ENCODE data around the gene RPA1.
"Not testable (repeated sequence)": the region's sequence is repeated elsewhere in the genome, so short reads cannot be mapped to it uniquely, and the experiment has no call there.

The RPA1 gene

GRCh38 chr17:1820528-1821252 lies 9.1 kb upstream of the RPA1 start:
- no peak for DNase-seq

DNA sequence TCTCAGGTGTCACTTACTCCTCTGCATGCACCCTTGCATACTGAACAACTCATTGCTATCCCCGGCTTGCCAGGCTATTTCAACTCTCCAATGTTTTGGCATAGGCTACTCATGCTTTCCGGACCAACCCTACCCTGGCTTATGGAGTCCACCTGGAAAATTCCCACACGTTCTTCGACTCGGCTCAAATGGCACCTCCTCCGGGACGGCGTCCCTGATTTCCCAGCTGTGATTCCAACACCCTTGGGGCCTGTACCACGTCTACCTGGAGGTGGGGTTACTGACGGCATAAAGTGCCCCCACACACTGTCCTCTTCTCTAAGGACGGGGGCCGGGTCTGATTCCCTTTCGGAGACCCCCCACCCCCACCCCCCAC lies 601 bp upstream of the RPA1 start:
- DNase-seq = peak; percentile 19

DNA sequence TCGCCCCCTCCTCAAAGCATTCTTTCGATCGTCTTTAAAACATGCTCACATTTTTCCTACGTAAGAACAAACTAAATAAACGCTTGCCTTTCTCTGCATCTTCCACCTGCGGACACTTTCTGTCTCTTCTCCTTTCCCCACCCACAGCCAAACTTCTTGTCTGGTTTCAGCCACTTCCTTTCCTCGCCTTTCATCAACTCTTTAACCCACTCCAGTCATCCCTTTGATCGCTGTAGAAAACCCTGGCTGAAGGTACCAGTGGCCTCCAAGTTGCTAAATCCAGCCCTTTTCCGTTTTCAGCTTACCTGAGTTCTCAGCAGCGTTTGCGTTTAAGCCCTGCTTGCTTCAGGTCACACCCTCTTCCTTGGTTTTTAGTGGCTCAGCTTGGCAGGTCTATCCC lies 483 bp downstream of the RPA1 start:
- DNase-seq = peak; percentile 28

DNA sequence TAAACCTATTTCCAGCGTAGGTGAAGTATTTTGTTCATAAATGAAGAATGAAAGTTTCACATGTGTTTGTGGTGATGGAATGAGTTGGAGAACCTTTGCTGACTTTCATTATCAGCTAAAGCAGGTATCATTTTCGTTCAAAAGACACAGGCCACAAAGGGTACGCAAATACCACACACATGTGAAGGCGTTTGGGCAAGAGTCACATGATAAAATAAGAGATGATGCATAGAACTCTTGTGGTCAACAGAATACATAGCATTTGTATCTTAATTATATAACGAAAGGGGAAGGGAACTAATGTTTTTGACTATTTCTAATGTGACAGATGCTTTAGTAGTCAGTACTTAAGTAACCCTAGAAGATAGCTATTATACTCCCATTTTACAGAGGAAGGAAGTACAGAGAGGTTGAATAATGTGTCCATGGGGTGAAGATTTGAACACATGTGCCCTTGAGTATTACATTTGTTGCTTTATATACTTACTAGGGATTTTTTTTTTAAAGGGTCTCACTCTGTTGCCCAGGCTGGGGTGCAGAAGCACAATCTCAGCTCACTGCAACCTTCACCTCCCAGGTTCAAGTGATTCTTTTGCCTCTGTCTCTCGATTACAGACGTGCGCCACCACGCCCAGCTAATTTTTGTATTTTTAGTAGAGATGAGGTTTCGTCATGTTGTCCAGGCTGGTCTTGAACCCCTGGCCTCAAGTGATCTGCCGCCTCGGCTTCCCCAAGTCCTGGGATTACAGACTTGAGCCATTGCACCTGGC lies 4.8 kb downstream of the RPA1 start:
- DNase-seq = no peak

DNA sequence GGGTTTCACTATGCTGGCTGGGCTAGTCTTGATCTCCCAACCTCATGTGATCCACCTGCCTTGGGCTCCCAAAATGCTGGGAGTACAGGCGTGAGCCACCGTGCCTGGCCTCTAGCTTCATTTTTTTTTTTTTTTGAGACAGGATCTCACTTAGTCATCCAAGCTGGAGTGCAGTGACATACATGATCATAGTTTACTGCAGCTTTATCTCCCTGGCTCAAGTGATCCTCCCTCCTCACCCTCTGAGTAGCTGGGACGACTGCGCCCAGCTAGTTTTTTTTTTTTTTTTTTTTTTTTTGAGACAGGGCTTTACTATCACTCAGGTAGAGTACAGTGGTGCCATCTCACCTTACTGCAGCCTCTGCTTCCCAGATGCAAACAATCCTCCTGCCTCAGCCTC lies 9.7 kb downstream of the RPA1 start:
- no peak for DNase-seq

GRCh38 chr17:1843947-1844346 lies 14.1 kb downstream of the RPA1 start:
- no peak for DNase-seq

DNA sequence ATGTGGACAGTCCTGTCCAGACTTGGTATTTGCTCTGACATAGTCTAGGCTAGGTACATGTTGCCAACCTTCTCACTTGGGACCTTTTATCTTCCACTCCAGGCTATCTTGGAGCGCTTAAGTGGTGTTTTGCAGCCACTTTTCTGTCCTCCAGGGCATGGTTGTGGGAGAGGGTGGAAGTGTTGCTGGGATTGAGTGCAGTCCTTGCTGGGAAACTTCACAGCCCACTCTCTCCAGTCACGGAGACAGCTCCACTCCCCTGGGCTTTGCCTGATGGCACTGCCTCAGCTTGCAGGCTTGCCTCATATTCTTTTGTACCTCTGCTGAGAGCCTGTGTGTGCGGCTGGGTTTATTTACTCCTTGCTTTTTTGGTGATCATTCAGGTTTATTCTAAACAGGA lies 17.4 kb downstream of the RPA1 start:
- no peak for DNase-seq

DNA sequence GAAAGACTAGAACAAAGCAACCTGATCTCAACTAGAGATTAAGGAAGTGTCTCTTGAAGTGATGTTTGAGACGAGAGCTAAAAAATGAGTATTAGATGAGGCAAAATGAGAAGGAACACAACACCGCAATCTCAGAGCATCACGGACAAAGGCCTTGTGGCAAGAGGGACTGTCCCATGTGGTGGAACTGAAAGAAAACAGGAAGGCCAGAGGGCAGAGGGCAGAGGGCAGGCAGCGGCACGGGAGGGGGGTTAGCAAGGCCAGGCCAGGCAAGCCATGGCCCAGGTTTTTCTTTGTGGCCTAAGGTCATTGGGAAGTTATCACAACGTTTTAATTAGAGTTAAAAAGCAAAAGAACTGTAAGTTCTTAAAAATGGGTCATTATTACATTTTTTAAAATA lies 22.5 kb downstream of the RPA1 start:
- no peak for DNase-seq

DNA sequence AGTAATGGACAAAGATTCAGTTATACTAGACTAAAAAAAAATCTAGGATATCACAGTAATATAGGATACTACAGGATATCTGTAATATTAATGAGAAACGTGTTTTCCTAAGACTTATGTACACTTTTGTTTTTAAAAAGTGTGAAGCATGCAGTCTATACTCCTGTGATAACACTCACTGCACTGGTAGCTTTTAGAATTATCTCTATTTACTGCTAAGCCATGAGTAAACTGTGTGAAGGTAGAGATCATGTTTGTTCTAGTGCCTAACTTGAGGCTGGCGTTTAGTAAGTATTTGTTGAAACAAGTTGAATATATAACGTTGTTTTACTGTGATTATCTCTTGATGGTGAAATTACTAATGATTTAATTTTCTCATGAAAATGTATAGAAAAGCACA lies 23.9 kb downstream of the RPA1 start:
- DNase-seq = no peak

DNA sequence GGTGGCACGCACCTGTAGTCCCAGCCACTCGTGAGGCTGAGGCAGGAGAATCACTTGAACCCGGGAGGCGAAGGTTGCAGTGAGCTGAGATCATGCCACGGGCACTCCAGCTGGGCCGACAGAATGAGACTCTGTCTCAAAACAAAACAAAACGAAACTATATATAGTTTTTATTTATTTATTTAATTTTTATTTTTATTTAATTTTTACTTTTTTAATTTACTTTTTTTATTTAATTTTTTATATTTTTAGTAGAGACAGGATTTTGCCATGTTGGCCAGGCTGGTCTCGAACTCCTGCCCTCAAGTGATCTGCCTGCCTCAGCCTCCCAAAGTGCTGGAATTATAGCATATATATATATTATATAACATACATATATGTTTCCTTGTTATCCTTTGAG lies 26.7 kb downstream of the RPA1 start:
- not testable (repeated sequence) for DNase-seq

DNA sequence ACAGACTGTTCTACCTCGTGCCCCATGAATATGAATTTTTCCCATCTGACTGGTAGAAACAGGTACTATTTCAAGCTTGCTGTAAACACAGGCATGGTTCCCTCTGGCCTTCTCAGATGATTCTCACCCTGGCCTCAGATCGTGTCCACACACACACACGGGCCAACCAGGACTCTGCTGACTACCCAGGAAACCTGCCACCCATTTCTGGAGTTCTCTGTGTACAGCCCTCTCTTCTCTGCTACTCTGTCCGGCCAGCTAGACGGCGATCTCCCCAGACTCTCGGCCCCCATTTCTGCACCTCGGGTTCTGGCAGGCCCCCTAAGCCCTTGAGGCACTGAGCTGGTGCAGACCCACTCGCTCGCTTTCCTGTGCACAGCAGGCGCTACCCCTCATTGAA lies 31.2 kb downstream of the RPA1 start:
- no peak for DNase-seq

- no peak for DNase-seq
Measured at GRCh38 chr17:1861391-1862010, 31.7 kb downstream of the RPA1 start.

DNA sequence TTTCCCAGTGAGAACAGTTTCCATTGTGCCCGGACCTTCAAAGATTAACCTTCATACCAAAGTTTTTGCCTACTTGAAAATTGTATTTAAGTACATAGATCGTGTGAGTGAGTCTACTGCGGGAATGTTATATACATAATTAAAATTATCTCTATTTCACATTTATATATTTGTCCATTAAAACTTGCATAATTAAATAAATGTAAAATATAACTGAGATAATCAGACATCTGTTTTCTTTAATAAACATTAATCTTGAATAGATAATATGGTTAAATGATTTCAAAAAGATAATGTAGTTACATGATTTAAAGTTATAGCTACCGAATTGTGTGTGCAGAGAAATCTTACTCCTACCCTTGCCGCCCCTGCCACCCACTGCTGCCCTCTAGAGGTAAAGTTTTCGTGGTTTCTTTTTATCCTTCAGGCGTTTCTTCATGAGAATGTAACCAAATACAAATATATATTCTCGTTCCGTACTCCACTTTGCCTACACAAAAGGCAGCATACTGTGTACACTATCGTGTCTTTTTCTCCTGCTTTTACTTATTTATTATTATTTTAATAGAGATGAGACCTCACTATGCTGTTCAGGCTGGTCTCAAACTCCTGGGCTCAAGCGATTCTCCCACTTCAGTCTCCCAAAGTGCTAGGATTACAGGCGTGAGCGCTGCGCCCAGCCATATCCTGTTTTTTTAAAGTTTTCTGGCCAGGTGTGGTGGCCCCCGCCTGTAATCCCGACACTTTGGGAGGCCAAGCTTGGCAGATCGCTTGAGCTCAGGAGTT lies 35.6 kb downstream of the RPA1 start:
- peak; percentile 41 for DNase-seq

DNA sequence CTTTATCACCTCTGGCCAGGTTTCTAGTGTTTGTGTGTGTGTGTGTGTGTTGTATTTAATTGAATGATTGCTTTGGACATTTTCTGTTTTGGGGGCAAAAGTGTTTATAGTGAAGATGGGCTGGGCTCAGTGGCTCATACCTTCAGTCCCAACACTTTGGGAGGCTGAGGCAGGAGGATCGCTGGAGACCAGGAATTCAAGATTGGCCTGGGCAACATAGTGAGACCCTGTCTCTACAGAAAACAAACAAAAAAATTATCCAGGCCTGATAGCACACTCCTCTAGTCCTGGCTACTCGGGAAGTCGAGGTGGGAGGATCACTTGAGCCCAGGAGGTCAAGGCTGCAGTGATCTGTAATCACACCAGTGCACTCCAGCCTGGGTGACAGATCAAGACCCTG lies 37.5 kb downstream of the RPA1 start:
- no peak for DNase-seq

DNA sequence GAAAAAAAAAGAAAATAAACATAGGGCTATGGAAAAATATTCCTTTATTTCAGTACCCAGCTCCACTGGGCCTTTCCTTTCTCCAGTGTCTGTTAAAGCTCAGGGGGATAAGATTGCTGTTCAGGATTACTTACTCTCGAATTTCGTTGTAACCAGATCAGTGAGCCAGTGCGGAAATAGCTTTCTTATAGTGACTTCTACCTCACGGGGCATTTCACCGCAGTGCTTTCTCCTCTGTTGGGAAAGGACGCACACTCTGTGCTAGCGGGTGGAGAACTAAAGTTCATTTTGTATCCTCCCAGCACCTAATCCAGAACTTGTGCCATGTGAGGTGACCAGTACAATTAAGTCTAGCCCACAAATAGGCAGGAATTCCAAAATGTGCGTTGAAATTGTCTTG lies 38.3 kb downstream of the RPA1 start:
- no peak for DNase-seq

GRCh38 chr17:1870592-1870991 lies 40.8 kb downstream of the RPA1 start:
- no peak for DNase-seq

- DNase-seq = no peak
Measured at GRCh38 chr17:1871756-1872155, 42.0 kb downstream of the RPA1 start.

- no peak for DNase-seq
Measured at GRCh38 chr17:1872254-1872653, 42.4 kb downstream of the RPA1 start.

DNA sequence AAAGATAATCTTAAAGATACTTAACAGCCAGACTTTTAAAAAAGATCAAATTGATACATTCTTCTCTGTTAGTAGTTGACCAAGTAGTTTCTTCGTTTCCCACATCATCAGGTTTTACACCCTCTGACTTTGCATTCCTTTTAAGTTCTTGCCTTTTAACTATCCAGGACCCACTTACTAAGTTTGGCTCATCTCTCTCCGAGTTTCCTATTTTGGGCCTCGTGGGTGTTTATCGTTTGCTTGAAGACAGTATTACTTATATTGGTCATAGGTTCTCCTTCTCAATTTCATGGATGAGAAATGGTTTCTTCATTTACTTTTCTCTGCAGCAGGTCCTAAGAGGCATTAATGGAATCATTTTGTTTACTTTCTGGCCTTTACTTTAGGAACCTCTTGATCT lies 43.2 kb downstream of the RPA1 start:
- DNase-seq = no peak

DNA sequence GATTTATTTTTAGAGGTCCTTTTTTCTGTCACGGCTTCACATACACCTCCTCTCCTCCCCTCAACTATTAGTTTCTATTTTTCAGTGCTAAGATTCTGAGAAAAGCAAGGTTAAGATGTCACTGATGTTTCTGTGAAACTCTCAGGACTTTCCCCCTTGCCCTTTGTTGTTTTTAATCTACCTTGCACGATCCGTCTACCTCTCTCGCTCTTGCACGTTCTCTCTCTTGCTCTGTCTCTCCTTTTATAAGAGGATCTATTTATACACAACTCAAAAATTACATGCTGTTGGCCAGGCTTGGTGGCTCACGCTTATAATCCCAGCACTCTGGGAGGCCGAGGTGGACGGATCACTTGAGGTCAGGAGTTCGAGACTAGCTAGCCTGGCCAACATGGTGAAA lies 43.6 kb downstream of the RPA1 start:
- DNase-seq = no peak

DNA sequence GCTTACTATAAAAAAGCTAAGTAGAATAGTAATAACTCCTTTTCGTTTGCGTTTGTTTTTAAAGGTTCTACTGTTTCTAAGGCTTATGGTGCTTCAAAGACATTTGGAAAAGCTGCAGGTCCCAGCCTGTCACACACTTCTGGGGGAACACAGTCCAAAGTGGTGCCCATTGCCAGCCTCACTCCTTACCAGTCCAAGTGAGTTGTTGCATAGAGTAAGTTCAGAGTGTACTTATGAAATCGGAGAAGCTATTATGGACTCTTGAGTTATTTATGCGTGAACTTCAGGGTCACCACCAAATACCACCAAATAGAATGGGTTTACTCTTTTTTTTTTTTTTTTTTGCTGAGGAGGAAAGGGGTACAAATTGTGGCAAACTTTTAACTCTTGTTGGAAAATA lies 45.8 kb downstream of the RPA1 start:
- DNase-seq = no peak

- no peak for DNase-seq
Measured at GRCh38 chr17:1878419-1879121, 48.8 kb downstream of the RPA1 start.

Data from EL (cell line).